Femur (tissue), 1 donor: ENCODE results near the gene RXFP1.

ENCODE experiments used
- DNase-seq: peaks from one replicate; pipeline ENCODE4 v3.0.0-alpha.2; 2017

Gene RXFP1

DNA sequence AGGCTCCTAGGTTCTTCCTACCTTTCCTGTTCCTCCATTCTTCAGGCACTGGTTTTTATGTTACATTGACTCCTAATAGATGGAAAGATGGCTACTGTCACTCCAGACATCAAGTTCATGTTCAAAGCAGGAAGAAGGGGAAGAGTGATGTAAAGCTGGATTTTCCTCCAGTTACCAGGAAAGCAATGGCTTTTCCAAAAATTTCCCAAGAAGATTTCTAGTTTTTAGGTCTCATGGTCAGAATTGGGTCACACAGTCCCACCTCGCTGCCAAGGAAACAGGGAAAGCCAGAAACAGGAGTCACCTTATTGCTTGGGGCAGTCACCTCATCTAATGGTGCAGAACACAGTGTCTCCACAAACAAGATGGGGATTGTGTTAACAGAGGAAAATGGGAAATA lies 21.5 kb downstream of the RXFP1 start:
- no peak for DNase-seq

DNA sequence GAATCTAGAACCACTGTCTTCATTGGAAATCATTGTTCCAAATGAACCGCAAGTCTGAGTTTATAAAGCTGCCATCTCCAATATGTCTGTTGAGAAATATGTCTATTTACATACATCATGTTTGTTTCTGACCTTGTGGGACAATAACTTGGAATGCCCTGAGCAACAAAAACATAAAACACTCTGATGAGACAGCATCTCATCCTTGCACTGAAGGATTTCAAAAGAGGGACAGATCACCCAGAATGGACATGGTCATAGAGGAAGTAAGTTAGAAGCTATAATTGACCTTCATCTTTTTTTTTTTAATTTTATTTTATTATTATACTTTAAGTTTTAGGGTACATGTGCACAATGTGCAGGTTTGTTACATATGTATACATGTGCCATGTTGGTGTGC lies 22.5 kb downstream of the RXFP1 start:
- DNase-seq, result no peak

DNA sequence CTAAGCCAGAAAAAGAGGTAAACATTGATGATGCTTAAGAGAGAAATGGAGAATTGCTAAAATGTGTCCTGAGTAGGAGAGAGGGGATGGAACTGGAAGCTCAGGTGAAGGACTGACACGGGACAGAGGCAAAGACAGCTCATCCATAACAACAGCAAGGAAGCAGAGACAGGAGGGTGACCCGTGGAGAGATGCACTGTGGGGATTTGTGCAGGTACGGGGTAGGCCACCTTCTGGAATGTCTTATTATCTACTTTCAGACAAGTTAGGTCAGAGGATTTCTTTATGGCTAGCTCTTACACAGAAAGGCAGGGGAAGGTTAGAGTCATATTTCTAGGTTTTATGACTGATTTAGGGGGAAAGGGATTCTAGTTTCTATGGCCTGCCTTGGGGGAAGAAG lies 31.7 kb downstream of the RXFP1 start:
- DNase-seq, result no peak

DNA sequence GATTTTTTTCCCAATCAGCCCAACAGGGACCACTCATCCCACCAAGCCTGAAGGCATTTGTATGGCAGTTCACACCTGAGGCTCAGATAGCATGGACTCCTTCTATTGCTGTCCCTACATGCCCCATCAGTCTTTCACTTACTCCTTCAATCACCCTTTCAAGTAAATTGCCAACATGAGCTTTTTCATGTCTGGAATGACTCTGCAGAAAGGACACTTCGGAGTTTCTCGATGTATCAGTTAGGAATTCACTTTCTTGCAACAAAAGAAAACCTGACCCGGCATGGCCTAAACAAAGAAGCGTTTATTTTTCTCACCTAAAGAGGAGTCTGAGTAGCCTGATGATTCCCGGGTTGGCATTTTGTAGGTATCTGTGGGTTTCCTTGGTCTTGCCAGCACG lies 38.6 kb downstream of the RXFP1 start:
- no peak for DNase-seq

DNA sequence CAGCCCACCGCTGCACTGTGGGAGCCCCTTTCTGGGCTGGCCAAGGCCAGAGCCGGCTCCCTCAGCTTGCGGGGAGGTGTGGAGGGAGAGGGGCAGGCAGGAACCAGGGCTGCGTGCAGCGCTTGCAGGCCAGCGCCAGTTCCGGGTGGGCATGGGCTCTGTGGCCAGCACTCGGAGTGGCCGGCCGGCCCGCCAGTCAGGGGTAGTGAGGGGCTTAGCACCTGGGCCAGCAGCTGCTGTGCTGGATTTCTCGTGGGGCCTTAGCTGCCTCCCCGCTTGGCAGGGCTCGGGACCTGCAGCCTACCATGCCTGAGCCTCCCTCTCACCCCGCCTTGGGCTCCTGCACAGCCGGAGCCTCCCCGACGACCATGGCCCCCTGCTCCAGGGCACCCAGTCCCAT lies 45.2 kb downstream of the RXFP1 start:
- no peak for DNase-seq

DNA sequence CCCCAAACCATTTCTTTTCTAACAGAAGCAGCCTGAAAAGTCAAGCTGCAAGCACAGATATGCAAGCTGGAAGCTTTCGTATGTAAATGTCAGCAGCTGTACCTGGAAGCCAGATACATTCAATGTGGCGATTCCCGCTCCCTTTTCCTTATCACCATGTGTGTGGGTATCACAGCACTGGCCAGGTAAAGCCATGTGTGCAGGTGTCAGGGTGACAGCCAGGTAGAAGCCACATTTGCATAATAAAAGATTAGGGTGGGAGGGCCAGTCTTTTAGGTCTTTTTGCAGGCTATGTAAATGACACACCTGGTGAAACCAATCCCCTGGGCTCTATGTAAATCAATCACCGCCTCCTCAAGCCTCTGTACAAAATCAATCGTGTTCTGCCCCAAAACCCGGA lies 50.1 kb downstream of the RXFP1 start:
- DNase-seq, result no peak

DNA sequence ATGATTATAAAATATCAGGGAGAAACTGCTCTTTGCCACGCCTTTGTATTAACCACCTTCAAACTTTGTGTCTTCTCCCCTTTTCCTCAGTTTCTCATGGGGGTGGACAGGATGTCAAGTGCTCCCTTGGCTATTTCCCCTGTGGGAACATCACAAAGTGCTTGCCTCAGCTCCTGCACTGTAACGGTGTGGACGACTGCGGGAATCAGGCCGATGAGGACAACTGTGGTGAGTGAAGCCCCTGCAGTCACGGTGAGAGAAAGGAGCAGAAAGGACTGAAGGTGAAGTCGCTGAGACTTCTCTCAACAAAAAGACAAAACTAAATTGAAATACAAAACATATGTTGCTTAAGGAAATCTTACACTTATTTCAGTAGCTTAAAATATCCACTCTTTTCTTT lies 50.9 kb downstream of the RXFP1 start:
- no peak for DNase-seq

DNA sequence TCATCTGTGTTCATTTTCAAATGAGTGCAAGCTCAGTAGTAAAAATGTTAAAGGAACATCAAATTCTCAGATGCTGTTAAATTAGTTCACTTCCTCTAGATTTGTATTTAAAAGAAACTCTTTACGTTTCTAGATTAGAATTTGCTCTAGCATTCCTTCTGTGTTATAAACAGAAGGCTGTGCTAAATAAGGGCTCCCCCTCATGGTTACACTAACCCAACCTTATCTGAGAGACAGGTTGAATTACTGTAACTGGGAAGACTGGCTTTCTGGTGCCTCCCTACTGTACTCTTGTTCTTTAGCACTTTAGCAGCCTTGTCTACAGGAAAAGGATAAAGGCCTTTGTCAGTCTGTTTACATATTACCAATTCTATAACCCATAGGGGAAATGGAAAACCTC lies 56.8 kb downstream of the RXFP1 start:
- DNase-seq, result no peak

DNA sequence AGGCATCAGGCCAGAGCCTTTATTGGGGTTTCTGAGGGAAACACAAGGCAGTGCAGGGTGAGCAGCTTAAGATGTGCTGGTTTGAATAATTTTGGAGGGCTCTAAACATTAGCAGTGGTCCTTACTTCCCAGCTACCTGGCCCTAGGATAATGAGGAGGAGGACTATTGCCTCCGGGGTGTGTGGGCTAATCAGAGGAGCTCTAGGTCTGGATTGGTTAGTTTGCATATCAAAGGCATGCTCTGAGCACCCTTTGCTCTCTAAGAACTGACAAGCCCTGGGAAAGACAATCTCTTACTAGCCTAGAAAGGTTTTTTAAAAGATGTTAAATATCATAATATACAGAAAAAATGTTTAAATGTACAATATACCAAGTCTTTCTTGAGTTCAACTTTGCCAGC lies 58.4 kb downstream of the RXFP1 start:
- DNase-seq, result no peak

DNA sequence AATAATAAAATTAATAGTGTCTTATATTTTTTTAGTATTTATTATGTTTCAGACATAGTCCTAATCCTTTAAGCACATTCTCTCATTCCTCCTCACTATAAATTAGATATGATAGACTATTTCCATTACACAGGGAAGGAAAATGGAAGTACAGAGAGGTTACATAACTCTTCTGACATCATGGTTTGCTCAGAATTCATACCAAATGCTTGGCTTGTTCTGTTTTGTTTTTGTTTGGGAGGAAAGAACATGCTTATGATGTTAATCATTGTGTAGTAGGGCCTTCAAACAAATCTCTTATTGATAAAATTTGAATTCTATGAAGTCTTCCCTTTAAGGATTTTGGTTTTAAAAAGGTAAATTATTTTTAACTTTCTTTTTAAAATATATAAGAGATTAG lies 59.5 kb downstream of the RXFP1 start:
- DNase-seq, result no peak

DNA sequence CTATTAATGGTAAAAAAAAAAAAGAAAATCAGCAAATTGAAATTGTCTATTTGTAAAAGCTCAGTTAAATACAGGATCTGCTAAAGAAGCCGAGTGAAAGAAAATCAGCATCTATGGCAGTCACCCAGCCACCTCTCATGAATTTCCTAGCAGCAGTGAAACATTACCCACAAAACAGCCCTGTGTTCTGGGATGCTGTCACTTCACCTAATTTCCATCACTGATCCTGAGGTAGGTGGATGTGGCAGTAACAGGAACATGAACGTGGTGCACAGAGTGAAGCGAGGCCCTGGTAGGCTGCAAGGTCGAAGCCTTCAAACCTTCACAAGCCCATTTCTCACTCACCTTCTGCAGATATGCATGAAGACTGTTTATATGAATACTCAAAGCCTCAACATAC lies 65.2 kb downstream of the RXFP1 start:
- no peak for DNase-seq

DNA sequence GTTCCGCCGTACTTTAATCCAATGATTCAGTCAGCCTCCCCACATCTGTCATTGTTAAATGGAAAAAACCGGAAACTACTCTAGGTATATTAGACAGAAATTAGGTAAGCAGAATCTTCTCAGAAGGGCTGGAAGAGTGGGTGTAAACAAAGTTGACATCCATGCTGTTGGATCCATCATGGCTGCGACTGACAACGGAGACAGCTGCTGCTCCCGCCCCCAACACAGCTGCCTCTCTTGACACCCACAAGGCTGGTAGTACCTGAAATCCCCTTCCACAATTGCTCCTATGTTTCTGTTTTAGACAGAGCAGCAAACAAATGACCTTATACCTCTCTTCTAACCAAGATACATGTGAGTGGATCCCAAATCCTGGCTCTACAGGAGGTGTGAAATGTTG lies 66.6 kb downstream of the RXFP1 start:
- DNase-seq, result no peak

DNA sequence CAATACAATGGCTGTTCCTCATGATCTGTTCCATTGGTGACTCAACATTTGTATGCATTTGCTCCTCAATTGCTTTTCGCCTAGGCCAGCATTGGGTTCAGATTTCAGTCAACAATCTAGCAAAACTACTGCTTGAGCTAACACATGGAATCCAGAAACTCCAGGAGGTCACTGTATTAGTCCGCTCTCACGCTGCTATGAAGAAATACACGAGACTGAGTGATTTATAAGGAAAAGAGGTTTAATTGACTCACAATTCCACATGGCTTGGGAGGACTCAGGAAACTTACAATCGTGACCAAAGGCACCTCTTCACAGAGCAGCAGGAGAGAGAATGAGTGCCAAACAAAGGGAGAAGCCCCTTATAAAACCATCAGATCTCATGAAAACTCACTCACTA lies 67.1 kb downstream of the RXFP1 start:
- DNase-seq, result no peak

DNA sequence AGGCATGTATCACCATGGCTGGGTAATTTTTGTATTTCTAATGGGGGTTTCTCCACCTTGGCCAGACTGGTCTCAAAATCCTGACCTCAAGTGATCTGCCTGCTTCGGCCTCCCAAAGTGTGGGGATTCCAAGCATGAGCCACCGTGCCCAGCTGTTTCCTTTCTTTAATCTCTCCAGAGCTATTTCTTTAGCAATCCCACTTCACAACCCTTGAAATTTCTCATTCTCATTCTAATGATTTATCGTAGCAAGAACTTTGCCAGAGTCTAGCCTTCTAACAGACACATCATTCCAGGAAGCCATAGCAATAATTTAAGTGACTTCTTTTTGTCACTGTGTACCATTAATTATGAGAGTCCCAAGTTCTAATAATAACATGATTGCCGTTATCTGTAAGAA lies 68.6 kb downstream of the RXFP1 start:
- no peak for DNase-seq

DNA sequence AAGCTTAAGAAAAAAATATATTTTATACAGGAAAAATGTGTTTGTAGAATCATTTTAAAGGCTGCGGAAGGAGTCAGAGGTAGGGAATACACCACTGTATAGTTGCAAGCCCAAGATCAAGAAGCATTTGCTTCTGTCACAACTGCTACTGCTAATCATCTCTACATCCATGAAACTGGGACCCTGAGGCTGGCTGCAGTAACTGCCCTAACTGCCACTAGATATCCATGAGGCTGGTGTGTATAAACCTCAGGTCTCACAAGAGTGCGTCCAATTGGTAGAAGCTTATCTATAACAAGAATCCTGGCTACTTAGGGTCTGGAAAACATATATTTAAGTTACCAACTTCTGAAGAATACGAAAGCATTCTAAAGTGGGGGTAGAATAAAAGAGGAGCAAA lies 69.1 kb downstream of the RXFP1 start:
- no peak for DNase-seq

DNA sequence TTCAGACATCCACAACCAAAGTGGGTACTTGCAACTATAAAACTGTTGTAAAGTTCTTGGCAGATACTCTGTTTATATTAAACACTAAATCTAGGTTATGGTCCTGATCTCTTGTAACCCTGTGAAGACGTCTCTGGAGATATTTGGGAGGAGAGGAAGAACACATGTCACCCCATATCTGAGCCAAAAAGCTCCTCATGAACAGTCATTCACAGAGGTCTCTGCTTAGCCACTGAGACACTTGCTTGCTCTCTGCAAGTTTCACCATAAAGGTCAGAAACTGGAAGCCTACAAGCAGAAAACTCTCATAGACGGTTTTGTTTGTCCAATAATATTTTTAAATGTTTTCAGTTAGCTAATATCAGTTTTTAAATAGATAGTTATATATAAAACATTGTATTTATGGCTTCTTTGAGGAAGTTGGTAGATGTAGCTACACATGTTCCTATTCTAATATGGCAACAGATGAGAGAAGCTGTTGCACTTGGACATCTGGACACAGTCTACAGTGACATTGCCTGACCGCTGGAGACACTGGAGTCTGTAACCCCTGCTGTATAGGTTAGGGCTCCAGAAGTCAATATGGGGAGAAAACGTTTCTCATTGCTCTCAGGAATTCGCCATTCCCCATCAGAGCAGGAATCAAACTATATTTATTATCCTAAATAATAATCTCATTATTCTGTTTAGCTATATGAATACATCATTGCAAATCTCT lies 76.4 kb downstream of the RXFP1 start:
- DNase-seq, result no peak

DNA sequence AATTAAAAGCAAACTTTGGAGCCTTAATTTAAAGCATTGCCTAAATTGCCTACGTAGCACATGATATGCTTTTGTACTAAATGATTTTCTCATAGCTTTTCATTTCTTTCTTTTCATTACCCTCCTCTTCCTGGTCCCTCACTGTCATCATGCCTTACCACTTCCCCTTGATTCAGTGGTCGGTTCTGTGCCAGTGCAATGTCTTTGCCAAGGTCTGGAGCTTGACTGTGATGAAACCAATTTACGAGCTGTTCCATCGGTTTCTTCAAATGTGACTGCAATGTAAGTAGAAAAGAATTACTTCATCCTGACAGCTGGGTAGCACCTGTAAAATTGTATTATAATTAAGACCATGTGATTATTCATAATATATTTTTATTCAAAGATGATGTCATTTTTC lies 77.5 kb downstream of the RXFP1 start:
- peak; percentile 33 for DNase-seq

DNA sequence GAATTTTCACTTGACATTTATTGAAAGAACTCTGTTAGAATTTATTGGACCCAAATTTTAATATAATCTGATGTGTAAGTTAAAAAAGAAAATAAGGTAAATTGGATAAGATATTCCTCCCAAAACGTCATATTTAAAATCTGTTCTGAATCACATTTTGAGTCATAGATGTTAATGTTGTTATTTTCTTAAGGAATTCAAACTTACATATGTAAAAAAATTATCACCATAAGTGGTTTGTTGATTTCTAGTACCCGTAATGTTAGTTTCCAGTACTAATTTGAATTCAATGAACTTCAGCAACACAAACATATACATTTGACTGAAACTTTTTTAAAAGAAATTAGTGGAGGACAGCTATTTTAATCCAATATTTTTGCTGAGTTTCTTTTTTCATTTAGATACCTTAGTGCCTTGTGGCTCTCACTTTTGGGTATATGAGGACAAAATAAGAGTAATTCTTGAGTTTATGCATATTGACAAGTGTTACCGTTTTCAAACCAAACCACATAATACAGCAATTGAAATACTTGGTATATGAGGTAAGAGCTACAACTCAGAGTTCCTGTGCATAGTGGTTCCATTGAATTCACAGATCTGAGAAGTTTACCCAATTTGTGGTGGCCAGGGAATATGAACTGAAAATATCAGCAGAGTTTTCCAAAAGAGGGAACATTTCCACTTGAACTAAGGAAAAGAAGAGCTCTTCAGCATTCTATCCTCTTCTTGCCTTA lies 78.2 kb downstream of the RXFP1 start:
- DNase-seq, result no peak

DNA sequence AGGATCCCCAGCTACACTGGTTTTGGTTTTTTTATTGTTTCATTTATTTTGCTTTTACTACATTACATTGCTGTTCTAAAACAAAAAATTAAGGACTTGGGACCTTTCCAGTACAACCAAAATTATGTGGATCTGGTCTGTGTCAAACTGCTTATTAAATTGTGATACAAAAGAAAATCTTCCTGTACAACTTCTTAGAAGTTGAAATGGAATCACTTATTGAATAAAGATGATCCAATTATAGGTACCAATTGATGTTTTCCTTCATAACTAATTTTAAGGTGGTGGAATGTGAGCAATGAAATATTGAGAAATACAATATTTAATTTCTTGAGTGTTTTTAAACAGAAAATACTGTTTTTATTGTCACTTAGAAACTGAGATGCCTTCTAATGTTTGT lies 82.7 kb downstream of the RXFP1 start:
- DNase-seq, result no peak

DNA sequence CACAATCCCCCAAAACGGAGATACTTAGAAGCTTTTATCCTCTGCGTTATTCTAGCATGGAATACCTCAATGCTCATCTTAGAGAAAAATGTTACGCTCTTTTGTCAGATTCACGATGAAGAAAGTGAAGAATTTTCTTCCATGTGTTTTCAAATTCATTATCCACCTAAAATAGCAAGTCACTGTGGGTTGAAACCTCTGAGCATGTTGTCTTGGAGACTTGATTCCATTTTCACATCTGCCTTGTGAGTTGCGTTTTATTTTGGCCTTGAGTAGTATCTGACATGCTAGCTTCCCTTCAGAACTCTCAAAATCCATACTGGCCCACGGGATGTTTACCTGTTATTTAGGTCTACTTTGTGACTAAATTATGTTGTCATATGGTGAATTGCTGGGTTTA lies 83.7 kb downstream of the RXFP1 start:
- no peak for DNase-seq

DNA sequence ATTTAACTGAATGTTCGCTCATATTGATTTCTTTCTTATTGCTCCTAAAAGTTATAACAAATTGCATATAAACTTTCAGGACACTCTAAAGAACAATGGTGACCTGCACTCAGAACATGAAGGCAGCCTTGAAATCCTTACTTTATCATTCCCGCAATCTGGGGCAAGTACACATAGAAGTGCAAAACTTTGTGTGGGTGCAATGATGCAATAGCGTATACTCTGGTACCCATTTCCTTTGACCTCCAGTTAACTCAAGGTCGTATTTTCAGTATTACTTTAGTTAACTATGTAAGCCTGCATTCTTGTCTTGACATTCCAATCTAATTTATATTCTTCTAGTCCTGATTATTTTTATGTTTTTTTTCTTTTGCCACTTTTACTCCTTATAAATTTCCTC lies 85.3 kb downstream of the RXFP1 start:
- DNase-seq, result no peak

DNA sequence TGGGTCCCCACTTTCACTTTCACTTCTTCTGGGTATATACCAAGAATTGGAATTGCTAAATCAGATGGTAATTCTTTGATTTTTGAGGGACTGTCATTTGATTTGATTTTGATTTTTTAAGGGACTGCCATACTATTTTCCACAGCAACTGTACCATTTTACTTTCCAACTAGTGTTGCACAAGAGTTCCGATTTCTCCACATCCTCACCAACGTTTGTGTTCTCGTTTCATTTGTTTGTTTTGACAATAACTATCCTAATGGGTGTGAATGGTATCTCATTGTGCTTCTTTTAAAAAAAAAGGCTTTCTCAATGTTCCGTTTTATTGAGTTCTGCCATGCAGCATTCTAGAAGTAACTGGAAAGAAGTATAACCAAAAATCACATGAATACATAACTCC lies 87.4 kb downstream of the RXFP1 start:
- no peak for DNase-seq

DNA sequence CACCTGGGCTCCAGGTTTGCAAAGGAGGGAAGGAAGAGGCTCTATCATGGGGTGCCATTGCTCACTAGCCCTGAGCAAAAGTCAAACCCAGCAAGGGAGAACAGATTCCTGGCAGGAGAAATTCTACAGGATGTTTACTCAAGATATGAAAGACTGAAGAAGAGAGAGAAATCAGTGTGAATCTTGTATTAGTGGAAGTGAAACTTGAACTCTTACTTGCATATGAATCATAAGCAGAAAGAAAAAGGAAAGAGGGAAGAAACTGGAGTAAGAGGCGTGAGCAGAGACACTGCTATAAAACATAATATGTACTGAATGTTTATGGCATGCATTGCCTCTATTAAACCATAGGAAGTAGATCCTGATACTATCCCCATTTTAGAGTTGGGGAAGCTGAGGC lies 89.1 kb downstream of the RXFP1 start:
- DNase-seq, result no peak

DNA sequence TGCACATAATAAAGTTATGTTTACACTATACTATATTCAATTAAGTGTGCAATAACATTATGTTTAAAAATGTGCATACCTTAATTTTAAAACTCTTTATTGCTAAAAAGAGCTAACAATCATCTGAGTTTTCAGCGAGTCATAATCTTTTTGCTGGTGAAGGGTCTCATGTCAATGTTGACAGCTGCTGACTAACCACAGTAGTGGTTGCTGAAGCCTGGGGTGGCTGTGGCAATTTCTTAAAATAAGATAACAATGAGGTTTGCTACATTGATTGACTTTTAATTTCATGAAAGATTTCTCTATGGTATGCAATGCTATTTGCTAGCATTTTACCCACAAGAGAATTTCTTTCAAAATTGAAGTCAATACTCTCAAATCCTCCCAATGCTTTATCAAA lies 91.4 kb downstream of the RXFP1 start:
- DNase-seq, result no peak

DNA sequence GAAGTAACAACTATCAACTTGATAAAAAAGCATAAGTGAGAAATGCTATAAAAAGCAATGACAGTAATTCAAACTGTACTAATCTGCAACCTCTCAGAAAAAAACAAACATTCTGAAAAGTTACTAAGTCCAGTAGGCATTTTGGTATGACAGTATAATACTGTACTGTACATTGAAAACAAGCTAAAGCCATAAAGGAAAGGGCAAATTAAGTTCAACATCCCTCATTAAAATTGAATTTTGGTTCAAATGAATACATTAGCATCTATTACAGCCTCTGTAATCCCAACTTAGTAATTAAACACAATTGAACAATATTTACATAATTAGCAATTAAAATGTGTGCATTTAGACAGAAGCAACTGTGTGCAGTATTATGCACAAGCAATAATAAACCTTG lies 96.3 kb downstream of the RXFP1 start:
- DNase-seq, result no peak
